Right lobe of liver (tissue), 4 donors: Measurements from ENCODE around the gene CHST11.

Experiments
- POLR2A ChIP-seq: fragments of 450-650 bp; IDR thresholded peaks from one replicate; pipeline ENCODE4 v1.6.1; 2017; ENCODE audit warnings: antibody characterized with exemption, mild to moderate bottlenecking
- TF ChIP-seq, protein P1 (sequence below), 4 donors: fragments of 200-600 bp in 3 of 4; fragments of 450-650 bp in 1 of 4; IDR thresholded peaks; one replicate each; pipeline versions ENCODE4 v1.5.1 to v1.8.0; 2016 to 2022; ENCODE audit warnings: antibody characterized with exemption in 4 of 4, mild to moderate bottlenecking in 2 of 4
- donor health status: DM: no; HTN: no; CAD: no.
- donor health status: DM: no; HTN: no; CAD: no.
- donor health status: DM: no; HTN: yes; CAD: no.

DNA sequence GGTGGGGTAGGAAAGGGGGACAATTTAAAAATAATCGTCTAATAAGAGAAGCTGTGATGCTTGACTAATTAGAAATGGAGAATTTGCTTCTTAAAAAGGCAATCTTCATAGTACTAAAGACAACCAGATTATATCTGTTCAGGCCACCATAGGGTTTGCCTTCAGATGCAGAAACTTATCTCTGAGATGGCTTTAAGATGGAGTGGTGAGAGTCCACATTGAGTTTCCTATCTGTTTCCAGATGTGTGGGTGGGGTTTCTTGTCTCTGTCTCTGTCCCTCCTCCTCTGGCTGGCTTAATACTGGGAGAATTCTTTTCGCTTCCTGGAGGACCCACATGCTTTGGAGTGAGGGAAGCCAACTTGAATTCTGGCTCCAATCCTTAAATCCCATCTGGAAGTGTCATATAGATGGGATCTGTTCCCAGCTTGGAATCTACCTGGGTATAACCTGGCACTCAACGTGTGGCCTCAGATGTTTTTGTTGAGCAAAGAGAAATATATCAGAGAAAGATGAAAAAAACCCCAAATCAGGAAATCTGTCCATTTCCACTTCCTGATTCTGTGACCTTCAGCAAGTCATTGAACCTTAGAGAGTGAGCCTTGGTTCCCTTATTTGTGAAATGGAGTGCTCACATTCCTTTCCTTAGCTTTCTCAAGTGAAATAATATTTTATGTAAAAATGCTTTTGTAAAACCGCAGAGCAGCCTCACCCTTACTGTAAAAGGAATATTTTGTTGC lies 66.4 kb downstream of the CHST11 start:
- TF ChIP-seq, protein P1, sequence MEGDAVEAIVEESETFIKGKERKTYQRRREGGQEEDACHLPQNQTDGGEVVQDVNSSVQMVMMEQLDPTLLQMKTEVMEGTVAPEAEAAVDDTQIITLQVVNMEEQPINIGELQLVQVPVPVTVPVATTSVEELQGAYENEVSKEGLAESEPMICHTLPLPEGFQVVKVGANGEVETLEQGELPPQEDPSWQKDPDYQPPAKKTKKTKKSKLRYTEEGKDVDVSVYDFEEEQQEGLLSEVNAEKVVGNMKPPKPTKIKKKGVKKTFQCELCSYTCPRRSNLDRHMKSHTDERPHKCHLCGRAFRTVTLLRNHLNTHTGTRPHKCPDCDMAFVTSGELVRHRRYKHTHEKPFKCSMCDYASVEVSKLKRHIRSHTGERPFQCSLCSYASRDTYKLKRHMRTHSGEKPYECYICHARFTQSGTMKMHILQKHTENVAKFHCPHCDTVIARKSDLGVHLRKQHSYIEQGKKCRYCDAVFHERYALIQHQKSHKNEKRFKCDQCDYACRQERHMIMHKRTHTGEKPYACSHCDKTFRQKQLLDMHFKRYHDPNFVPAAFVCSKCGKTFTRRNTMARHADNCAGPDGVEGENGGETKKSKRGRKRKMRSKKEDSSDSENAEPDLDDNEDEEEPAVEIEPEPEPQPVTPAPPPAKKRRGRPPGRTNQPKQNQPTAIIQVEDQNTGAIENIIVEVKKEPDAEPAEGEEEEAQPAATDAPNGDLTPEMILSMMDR (IDR thresholded peaks at IDR 0.05): no peak
- TF ChIP-seq POLR2A: no peak
